H1 (cell line): ENCODE results near the gene CDC42SE1. TPM values are rescaled to one million over a fixed set of nuclear protein-coding genes. Genes with fewer than 3 reads are reported as not detected.

Source experiments
- BRCA1 ChIP-seq: IDR thresholded peaks from 2 replicates; pipeline ENCODE4 v1.6.1; 2012; ENCODE audit warnings: low read depth, low read length, improper control_type of control experiment
- CHD1 ChIP-seq: IDR thresholded peaks from 2 replicates; pipeline ENCODE4 v1.6.1; 2012; ENCODE audit warnings: low read depth, low read length, improper control_type of control experiment
- CTBP2 ChIP-seq: IDR thresholded peaks from 2 replicates; pipeline ENCODE4 v1.7.0; 2011; ENCODE audit warnings: borderline replicate concordance, mild to moderate bottlenecking, moderate library complexity, mixed read lengths, low read length; ENCODE audit not compliant: insufficient read depth, insufficient read length
- EP300 ChIP-seq, 2 experiments: IDR thresholded peaks; 1 replicate in 1 of 2; 2 replicates in 1 of 2; pipeline ENCODE4 v1.6.1; 2011 to 2012; ENCODE audit warnings: low read depth in 2 of 2, low read length in 2 of 2, mild to moderate bottlenecking in 2 of 2, borderline replicate concordance in 1 of 2, inconsistent platforms in 1 of 2, moderate library complexity in 1 of 2
- FOSL1 ChIP-seq: IDR thresholded peaks from 2 replicates; pipeline ENCODE4 v1.6.1; 2011; ENCODE audit warnings: mild to moderate bottlenecking, low read depth, low read length, moderate library complexity; ENCODE audit not compliant: insufficient read depth
- JUND ChIP-seq: IDR thresholded peaks from 2 replicates; pipeline ENCODE4 v1.6.1; 2011; ENCODE audit warnings: mild to moderate bottlenecking, improper control_type of control experiment, low read length
- KDM1A ChIP-seq: fragments of 200-600, 300-600 bp; sonication (generic); IDR thresholded peaks from 2 replicates; pipeline ENCODE4 v1.7.1; 2016; ENCODE audit warnings: mild to moderate bottlenecking, low read length, borderline replicate concordance
- KDM4A ChIP-seq: IDR thresholded peaks from one replicate; pipeline ENCODE4 v1.7.1; 2012; ENCODE audit warnings: low read depth, mild to moderate bottlenecking, moderate library complexity, low read length, inconsistent platforms; ENCODE audit not compliant: severe bottlenecking
- PHF8 ChIP-seq: fragments of 200-600 bp; sonication (generic); conservative IDR thresholded peaks from 2 replicates; pipeline ENCODE4 v1.7.1; 2012; ENCODE audit warnings: low read depth, mild to moderate bottlenecking, inconsistent platforms, low read length, moderate library complexity
- POLR2AphosphoS5 ChIP-seq: IDR thresholded peaks from 2 replicates; pipeline ENCODE4 v1.6.1; 2011; ENCODE audit warnings: low read depth, low read length
- RFX5 ChIP-seq: IDR thresholded peaks from 2 replicates; pipeline ENCODE4 v1.6.1; 2011; ENCODE audit warnings: low read depth, low read length, improper control_type of control experiment, borderline replicate concordance
- RNF2 ChIP-seq: fragments of 200-900, 300-1000 bp; sonication (generic); IDR thresholded peaks from 2 replicates; pipeline ENCODE4 v1.7.1; 2016; ENCODE audit warnings: borderline replicate concordance, low read depth, mild to moderate bottlenecking, antibody characterized with exemption, low read length; ENCODE audit not compliant: poor library complexity, severe bottlenecking; ENCODE audit errors: missing control alignments
- RXRA ChIP-seq: IDR thresholded peaks from 2 replicates; pipeline ENCODE4 v1.6.1; 2011; ENCODE audit warnings: low read depth, mild to moderate bottlenecking, low read length, moderate library complexity; ENCODE audit not compliant: insufficient read depth
- SP2 ChIP-seq: IDR thresholded peaks from 2 replicates; pipeline ENCODE4 v1.6.1; 2012; ENCODE audit warnings: mild to moderate bottlenecking, low read length, inconsistent platforms
- SP4 ChIP-seq: IDR thresholded peaks from 2 replicates; pipeline ENCODE4 v1.6.1; 2012; ENCODE audit warnings: low read length, inconsistent platforms
- TAF7 ChIP-seq: optimal IDR thresholded peaks from 2 replicates; pipeline ENCODE3; 2011; ENCODE audit warnings: low read depth, mild to moderate bottlenecking, inconsistent platforms, low read length, moderate library complexity, borderline replicate concordance
- TBP ChIP-seq: IDR thresholded peaks from 2 replicates; pipeline ENCODE4 v1.6.1; 2011; ENCODE audit warnings: low read depth, low read length, improper control_type of control experiment
- YY1 ChIP-seq: IDR thresholded peaks from 2 replicates; pipeline ENCODE4 v1.6.1; 2011; ENCODE audit warnings: low read depth, mild to moderate bottlenecking, low read length
- polyA plus RNA-seq, 7 experiments: library from polyadenylated mRNA; depleted of rRNA in 3 of 7; stranded (reverse) in 5 of 7; unstranded in 2 of 7; fragments of >200 nt in 5 of 7; fragments of 200-250 nt in 2 of 7; gene quantifications; 1 replicate in 5 of 7; 2 replicates in 1 of 7; 4 replicates in 1 of 7; pipeline versions ENCODE4 v1.2.1 to v1.2.3, GENCODE V29; 2011 to 2013; ENCODE audit warnings: missing spikeins in 2 of 7, mixed read lengths in 2 of 7
- total RNA-seq: library from RNA; stranded (reverse); fragmentation: NEBNext Ultra II Directional; extraction: Animal tissue kit (Norgen Biotek cat#: 25700); gene quantifications from 2 replicates; pipeline ENCODE4 v1.2.1, GENCODE V29; 2021
- TF ChIP-seq, protein P1 (sequence below): IDR thresholded peaks from 2 replicates; pipeline ENCODE4 v1.6.1; 2011; ENCODE audit warnings: low read depth, mild to moderate bottlenecking, low read length; ENCODE audit not compliant: insufficient read depth
- TF ChIP-seq, protein P2 (sequence below): IDR thresholded peaks from 2 replicates; pipeline ENCODE4 v1.6.1; 2012; ENCODE audit warnings: low read length, inconsistent platforms
- TF ChIP-seq, protein P3 (sequence below): IDR thresholded peaks from 2 replicates; pipeline ENCODE4 v1.6.1; 2012; ENCODE audit warnings: inconsistent platforms

Gene CDC42SE1
- total and polyA plus RNA-seq, 2 of the 8 experiments (the other 6 are each of a cell fraction or from before 2014, with no cell fraction given), result 30.5 to 74.1 TPM

DNA sequence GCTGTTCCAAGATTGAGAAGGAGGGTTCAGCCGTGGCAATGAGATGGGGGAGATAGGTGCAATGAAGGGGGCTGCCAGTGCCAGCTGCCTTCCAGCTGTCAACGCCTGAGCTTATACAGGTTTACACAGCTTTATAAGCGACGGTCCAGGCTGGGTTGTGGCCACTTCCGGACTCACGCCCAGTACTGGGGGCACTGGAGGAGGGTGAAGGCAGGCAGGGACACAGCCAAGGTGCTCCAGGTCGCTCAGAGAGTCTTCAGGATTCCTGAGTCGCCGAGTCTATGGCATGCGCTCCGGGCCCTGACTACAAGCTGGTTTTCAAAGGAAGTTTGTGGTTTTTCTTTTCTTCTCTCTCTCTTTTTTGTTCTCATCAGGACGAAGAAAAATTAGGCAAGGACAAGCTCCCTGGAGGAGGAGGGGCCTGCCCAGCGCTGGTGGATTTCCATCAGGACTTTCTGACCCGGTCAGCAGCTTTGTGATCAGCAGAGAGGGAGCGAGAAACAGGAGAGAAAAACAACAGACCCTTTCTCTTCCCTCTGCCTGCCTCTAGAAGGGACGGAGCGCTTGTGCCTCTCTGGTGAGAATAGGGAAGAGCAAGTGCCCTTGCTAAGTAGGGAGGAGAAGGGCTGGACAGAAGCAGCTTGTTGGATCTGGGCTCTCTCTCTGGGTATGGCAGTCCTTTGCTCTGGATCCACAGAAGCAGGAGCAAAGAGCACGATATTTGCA, 52.9 kb downstream of the CDC42SE1 start, which contains the start of gene MINDY1 (continued):
- TF ChIP-seq, protein P1, sequence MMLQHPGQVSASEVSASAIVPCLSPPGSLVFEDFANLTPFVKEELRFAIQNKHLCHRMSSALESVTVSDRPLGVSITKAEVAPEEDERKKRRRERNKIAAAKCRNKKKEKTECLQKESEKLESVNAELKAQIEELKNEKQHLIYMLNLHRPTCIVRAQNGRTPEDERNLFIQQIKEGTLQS, result no peak
- TF ChIP-seq POLR2AphosphoS5 (peak; percentile 69), CHD1 (no peak), FOSL1 (no peak), RNF2 (no peak), TAF7 (peak; percentile 18), CTBP2 (no peak), RFX5 (no peak), JUND (no peak), TBP (no peak), PHF8 (0 out of 2 replicates have a peak, but pooled peaks have one; percentile 24), KDM1A (no peak), EP300 (IDR thresholded peaks at IDR 0.05; ENCODE audit: borderline replicate concordance in 1 of 2, low read depth in 2 of 2, low read length in 2 of 2) (no peak), SP4 (no peak), SP2 (no peak), RXRA (no peak), KDM4A (no peak), YY1 (0 out of 2 replicates have a peak, but pooled peaks have one; percentile 28), BRCA1 (no peak)
- TF ChIP-seq, protein P2, sequence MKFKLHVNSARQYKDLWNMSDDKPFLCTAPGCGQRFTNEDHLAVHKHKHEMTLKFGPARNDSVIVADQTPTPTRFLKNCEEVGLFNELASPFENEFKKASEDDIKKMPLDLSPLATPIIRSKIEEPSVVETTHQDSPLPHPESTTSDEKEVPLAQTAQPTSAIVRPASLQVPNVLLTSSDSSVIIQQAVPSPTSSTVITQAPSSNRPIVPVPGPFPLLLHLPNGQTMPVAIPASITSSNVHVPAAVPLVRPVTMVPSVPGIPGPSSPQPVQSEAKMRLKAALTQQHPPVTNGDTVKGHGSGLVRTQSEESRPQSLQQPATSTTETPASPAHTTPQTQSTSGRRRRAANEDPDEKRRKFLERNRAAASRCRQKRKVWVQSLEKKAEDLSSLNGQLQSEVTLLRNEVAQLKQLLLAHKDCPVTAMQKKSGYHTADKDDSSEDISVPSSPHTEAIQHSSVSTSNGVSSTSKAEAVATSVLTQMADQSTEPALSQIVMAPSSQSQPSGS, result no peak
- TF ChIP-seq, protein P3, sequence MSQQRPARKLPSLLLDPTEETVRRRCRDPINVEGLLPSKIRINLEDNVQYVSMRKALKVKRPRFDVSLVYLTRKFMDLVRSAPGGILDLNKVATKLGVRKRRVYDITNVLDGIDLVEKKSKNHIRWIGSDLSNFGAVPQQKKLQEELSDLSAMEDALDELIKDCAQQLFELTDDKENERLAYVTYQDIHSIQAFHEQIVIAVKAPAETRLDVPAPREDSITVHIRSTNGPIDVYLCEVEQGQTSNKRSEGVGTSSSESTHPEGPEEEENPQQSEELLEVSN, result no peak
